ENCODE measurements around the gene WDFY2. TPM values are rescaled to one million over a fixed set of nuclear protein-coding genes. Genes with fewer than 3 reads are reported as not detected.

WDFY2 gene
- total and polyA plus RNA-seq, 2 of the 13 experiments (the other 11 are each of a cell fraction or from before 2014, with no cell fraction given) = 22.6 to 27.0 TPM

DNA sequence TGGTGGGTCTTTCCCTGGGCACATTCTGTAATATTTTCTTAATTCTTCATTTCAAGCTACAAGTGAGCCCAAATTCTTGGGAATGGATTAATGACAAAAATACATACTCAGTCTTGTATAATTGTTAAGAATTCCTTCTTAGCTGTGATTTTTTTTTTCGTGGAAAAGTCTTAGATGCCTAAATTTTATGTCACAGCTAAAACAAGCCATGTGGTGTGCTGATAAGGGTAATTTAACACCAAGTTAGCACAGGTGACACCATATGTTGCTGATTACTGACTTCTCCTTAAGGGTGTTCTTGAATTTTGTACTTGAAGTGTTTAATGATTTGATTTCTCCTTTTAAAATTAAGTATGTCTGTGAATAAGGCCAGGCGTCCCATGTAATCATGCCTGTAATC is 29.3 kb downstream of the WDFY2 start:
- peaks cover 92% of the 10 kb centered on the region for H3K79me2 ChIP-seq (ENCODE audit: insufficient read depth, low read length)
- no peak overlapping the region for H3K4me2 ChIP-seq (ENCODE audit: low read depth, low read length)
- DNase-seq (ENCODE audit: low spot score) (no peak), ATAC-seq (no peak), FAIRE-seq (no peak)
- 94% methylated on average over 2 of the region's 2 CpGs for WGBS (ENCODE audit: low lambda C conversion rate)
- ChIA-PET POLR2A (interaction anchor here (1.5 to 2.4 kb wide), 2 partner anchors 23 to 161 kb away, joined by 4 to 7 read pairs; partner anchors contain the start of gene INTS6), CTCF (ENCODE audit: low intra/inter-chr PET ratio, low total read pairs) (no interaction called here)
- in situ Hi-C loops (cut with HindIII; ENCODE audit: extremely low pct_ligation_motif_present, low pct_unique_long_range_greater_than_20kb) = no loop called here
- H3K9ac ChIP-seq (ENCODE audit: insufficient read depth, low read depth, low read length) = no peak overlapping the region
- peaks cover 12% of the 10 kb centered on the region for H3K4me1 ChIP-seq (ENCODE audit: insufficient read depth, low read length)
- H3K36me3 ChIP-seq (replicated peaks in 1 of 2; ENCODE audit: control insufficient read depth in 1 of 2, insufficient read depth in 2 of 2, low read length in 2 of 2) = peaks cover 1 to 7% of the 10 kb centered on the region in 2 experiments; a peak in 3 of 5 replicates
- H3K4me3 ChIP-seq (replicated peaks in 1 of 3; ENCODE audit: insufficient read depth in 1 of 3, low read depth in 2 of 3, low read length in 3 of 3) = no peak overlapping the region
- H3K27ac ChIP-seq (ENCODE audit: extremely low read length, insufficient read depth, low read length) = no peak overlapping the region
- H2AFZ ChIP-seq (ENCODE audit: low read length) = no peak overlapping the region
- intact Hi-C loops (cut with micrococcal nuclease; ENCODE audit: unreplicated experiment) = no loop called here
- TF ChIP-seq MTA1 (CRISPR knock-in tag; IDR thresholded peaks at IDR 0.05; ENCODE audit: borderline replicate concordance) = no peak
- TF ChIP-seq, protein P1, sequence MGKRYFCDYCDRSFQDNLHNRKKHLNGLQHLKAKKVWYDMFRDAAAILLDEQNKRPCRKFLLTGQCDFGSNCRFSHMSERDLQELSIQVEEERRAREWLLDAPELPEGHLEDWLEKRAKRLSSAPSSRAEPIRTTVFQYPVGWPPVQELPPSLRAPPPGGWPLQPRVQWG (CRISPR knock-in tag; IDR thresholded peaks at IDR 0.05; ENCODE audit: borderline replicate concordance, low read depth) = no peak
- TF ChIP-seq RARA (CRISPR knock-in tag; IDR thresholded peaks at IDR 0.05) = no peak
- TF ChIP-seq NFE2L1 (CRISPR knock-in tag; IDR thresholded peaks at IDR 0.05; ENCODE audit: borderline replicate concordance) = no peak
- TF ChIP-seq, protein P2, sequence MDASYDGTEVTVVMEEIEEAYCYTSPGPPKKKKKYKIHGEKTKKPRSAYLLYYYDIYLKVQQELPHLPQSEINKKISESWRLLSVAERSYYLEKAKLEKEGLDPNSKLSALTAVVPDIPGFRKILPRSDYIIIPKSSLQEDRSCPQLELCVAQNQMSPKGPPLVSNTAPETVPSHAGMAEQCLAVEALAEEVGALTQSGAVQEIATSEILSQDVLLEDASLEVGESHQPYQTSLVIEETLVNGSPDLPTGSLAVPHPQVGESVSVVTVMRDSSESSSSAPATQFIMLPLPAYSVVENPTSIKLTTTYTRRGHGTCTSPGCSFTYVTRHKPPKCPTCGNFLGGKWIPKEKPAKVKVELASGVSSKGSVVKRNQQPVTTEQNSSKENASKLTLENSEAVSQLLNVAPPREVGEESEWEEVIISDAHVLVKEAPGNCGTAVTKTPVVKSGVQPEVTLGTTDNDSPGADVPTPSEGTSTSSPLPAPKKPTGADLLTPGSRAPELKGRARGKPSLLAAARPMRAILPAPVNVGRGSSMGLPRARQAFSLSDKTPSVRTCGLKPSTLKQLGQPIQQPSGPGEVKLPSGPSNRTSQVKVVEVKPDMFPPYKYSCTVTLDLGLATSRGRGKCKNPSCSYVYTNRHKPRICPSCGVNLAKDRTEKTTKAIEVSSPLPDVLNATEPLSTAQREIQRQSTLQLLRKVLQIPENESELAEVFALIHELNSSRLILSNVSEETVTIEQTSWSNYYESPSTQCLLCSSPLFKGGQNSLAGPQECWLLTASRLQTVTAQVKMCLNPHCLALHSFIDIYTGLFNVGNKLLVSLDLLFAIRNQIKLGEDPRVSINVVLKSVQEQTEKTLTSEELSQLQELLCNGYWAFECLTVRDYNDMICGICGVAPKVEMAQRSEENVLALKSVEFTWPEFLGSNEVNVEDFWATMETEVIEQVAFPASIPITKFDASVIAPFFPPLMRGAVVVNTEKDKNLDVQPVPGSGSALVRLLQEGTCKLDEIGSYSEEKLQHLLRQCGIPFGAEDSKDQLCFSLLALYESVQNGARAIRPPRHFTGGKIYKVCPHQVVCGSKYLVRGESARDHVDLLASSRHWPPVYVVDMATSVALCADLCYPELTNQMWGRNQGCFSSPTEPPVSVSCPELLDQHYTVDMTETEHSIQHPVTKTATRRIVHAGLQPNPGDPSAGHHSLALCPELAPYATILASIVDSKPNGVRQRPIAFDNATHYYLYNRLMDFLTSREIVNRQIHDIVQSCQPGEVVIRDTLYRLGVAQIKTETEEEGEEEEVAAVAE (CRISPR knock-in tag; IDR thresholded peaks at IDR 0.05; ENCODE audit: borderline replicate concordance) = no peak
- no peak for TF ChIP-seq ZFX (CRISPR knock-in tag; IDR thresholded peaks at IDR 0.05; ENCODE audit: low read depth)
- no peak for TF ChIP-seq ZNF75D (CRISPR knock-in tag; IDR thresholded peaks at IDR 0.05; ENCODE audit: borderline replicate concordance)
- no peak for TF ChIP-seq ZNF460 (CRISPR knock-in tag; IDR thresholded peaks at IDR 0.05; ENCODE audit: borderline replicate concordance)
- no peak for TF ChIP-seq DNMT3B (CRISPR knock-in tag; conservative IDR thresholded peaks at IDR 0.05)
- TF ChIP-seq TP53 (CRISPR knock-in tag; conservative IDR thresholded peaks at IDR 0.05) = no peak
- TF ChIP-seq HCFC1 (IDR thresholded peaks at IDR 0.05; ENCODE audit: low read depth, low read length) = no peak
- TF ChIP-seq, protein P3, sequence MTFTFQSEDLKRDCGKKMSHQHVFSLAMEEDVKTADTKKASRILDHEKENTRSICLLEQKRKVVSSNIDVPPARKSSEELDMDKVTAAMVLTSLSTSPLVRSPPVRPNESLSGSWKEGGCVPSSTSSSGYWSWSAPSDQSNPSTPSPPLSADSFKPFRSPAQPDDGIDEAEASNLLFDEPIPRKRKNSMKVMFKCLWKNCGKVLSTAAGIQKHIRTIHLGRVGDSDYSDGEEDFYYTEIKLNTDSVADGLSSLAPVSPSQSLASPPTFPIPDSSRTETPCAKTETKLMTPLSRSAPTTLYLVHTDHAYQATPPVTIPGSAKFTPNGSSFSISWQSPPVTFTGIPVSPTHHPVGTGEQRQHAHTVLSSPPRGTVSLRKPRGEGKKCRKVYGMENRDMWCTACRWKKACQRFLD (CRISPR knock-in tag; IDR thresholded peaks at IDR 0.05; ENCODE audit: borderline replicate concordance) = no peak
- TF ChIP-seq AHR (CRISPR knock-in tag; IDR thresholded peaks at IDR 0.05) = no peak
- H3K9me3 ChIP-seq (ENCODE audit: low read length) = no peaks in the 10 kb centered on the region
- no TSS peak for BruUV-seq (replicated peaks)
- no peaks in the 10 kb centered on the region for H3K27me3 ChIP-seq (ENCODE audit: control insufficient read depth in 1 of 2, insufficient read depth in 2 of 2, low read length in 2 of 2)
- H4K20me1 ChIP-seq (ENCODE audit: insufficient read depth, low read length) = 0 out of 2 replicates have a peak, but pooled peaks cover 4% of the 10 kb centered on the region

Measured in HepG2 (cell line).